Measurements from ENCODE around the gene GPSM3.

GRCh38 chr6:32194388-32194787 lies 1.9 kb upstream of the GPSM3 start:
- TF ChIP-seq CTCF (IDR thresholded peaks at IDR 0.05) (no peak), POLR2A (IDR thresholded peaks at IDR 0.05) (no peak), POLR2AphosphoS5 (IDR thresholded peaks at IDR 0.05) (no peak)

Measured in upper lobe of left lung (tissue), 4 donors.